ENCODE measurements around the gene HES1. TPM values are rescaled to one million over a fixed set of nuclear protein-coding genes. Genes with fewer than 3 reads are reported as not detected.

HES1 gene
- total and polyA plus RNA-seq, 2 experiments from 2014 or later = 42.7 to 60.8 TPM

DNA sequence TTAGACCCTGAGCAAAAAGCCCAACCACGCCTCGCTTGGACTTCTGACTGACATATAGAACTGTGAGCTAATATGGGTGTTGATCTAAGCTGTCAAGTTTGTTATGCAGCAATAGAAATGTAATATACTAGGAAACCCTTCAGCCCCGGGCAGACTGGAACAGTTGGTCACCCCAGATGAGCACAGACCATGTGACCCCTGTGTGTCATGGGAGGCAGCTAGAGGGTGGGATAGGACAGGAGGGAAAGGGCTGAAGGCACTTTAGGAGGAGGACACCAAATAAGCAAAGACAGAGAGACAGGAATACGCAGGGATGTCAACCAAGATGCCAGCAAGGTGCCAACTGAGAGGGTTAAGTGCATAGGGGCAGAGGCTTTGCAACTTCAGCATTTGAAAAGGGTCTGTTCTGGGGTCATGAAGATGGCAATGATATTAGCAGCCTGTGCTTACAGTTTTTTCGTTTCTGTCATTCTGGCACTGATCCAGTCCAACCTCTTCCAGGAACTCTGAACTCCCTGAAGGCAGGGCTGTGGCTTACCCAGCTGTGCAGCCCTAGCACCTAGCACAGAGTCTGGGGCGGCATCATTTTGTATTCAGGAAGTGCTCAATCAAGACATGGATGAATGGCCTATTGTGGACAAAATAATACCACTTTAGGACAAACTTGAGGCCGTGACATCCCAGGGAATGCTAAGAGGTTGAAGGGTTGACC lies 51.4 kb downstream of the HES1 start:
- H3K27me3 Mint-ChIP-seq (ENCODE audit: insufficient read depth, low read depth, poor library complexity) = no peaks in the 10 kb centered on the region
- Histone ChIP-seq H3K4me3 (no peak overlapping the region), H3K4me2 (no peak overlapping the region), H2AFZ (no peak overlapping the region), H4K20me1 (replicated peaks; ENCODE audit: insufficient read depth) (no peaks in the 10 kb centered on the region), H3K27ac (ENCODE audit: low read depth) (no peak overlapping the region), H3K79me2 (replicated peaks; ENCODE audit: insufficient read depth) (no peaks in the 10 kb centered on the region), H3K4me1 (ENCODE audit: insufficient read depth) (peaks cover 8% of the 10 kb centered on the region; the same call in 1 of the 2 replicates), H3K27me3 (ENCODE audit: insufficient read depth) (no peaks in the 10 kb centered on the region), H3K36me3 (ENCODE audit: insufficient read depth) (no peaks in the 10 kb centered on the region), H3K9me2 (ENCODE audit: insufficient read depth) (no peaks in the 10 kb centered on the region), H3F3A (replicated peaks; ENCODE audit: low read depth) (no peaks in the 10 kb centered on the region)
- TF ChIP-seq CREB1 (CRISPR knock-in tag; IDR thresholded peaks at IDR 0.05; ENCODE audit: low read depth) (no peak), ZNF331 (CRISPR knock-in tag; IDR thresholded peaks at IDR 0.05; ENCODE audit: low read depth) (no peak), POLR2AphosphoS5 (IDR thresholded peaks at IDR 0.05; ENCODE audit: low read depth) (no peak), EZH2phosphoT487 (IDR thresholded peaks at IDR 0.05; ENCODE audit: unreplicated experiment) (no peak), NANOG (IDR thresholded peaks at IDR 0.05; ENCODE audit: borderline replicate concordance) (no peak), ZNF114 (CRISPR knock-in tag; IDR thresholded peaks at IDR 0.05) (no peak), EZH2 (IDR thresholded peaks at IDR 0.05; ENCODE audit: low read depth, unreplicated experiment) (no peak), STAT1 (IDR thresholded peaks at IDR 0.05; ENCODE audit: unreplicated experiment) (no peak), JUNB (IDR thresholded peaks at IDR 0.05; ENCODE audit: unreplicated experiment) (no peak)
- TF ChIP-seq, protein P1, sequence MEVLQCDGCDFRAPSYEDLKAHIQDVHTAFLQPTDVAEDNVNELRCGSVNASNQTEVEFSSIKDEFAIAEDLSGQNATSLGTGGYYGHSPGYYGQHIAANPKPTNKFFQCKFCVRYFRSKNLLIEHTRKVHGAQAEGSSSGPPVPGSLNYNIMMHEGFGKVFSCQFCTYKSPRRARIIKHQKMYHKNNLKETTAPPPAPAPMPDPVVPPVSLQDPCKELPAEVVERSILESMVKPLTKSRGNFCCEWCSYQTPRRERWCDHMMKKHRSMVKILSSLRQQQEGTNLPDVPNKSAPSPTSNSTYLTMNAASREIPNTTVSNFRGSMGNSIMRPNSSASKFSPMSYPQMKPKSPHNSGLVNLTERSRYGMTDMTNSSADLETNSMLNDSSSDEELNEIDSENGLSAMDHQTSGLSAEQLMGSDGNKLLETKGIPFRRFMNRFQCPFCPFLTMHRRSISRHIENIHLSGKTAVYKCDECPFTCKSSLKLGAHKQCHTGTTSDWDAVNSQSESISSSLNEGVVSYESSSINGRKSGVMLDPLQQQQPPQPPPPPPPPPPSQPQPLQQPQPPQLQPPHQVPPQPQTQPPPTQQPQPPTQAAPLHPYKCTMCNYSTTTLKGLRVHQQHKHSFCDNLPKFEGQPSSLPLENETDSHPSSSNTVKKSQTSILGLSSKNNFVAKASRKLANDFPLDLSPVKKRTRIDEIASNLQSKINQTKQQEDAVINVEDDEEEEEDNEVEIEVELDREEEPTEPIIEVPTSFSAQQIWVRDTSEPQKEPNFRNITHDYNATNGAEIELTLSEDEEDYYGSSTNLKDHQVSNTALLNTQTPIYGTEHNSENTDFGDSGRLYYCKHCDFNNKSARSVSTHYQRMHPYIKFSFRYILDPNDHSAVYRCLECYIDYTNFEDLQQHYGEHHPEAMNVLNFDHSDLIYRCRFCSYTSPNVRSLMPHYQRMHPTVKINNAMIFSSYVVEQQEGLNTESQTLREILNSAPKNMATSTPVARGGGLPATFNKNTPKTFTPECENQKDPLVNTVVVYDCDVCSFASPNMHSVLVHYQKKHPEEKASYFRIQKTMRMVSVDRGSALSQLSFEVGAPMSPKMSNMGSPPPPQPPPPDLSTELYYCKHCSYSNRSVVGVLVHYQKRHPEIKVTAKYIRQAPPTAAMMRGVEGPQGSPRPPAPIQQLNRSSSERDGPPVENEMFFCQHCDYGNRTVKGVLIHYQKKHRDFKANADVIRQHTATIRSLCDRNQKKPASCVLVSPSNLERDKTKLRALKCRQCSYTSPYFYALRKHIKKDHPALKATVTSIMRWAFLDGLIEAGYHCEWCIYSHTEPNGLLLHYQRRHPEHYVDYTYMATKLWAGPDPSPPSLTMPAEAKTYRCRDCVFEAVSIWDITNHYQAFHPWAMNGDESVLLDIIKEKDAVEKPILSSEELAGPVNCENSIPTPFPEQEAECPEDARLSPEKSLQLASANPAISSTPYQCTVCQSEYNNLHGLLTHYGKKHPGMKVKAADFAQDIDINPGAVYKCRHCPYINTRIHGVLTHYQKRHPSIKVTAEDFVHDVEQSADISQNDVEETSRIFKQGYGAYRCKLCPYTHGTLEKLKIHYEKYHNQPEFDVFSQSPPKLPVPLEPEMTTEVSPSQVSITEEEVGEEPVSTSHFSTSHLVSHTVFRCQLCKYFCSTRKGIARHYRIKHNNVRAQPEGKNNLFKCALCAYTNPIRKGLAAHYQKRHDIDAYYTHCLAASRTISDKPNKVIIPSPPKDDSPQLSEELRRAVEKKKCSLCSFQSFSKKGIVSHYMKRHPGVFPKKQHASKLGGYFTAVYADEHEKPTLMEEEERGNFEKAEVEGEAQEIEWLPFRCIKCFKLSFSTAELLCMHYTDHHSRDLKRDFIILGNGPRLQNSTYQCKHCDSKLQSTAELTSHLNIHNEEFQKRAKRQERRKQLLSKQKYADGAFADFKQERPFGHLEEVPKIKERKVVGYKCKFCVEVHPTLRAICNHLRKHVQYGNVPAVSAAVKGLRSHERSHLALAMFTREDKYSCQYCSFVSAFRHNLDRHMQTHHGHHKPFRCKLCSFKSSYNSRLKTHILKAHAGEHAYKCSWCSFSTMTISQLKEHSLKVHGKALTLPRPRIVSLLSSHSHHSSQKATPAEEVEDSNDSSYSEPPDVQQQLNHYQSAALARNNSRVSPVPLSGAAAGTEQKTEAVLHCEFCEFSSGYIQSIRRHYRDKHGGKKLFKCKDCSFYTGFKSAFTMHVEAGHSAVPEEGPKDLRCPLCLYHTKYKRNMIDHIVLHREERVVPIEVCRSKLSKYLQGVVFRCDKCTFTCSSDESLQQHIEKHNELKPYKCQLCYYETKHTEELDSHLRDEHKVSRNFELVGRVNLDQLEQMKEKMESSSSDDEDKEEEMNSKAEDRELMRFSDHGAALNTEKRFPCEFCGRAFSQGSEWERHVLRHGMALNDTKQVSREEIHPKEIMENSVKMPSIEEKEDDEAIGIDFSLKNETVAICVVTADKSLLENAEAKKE (CRISPR knock-in tag; IDR thresholded peaks at IDR 0.05) = no peak
- TF ChIP-seq, protein P2, sequence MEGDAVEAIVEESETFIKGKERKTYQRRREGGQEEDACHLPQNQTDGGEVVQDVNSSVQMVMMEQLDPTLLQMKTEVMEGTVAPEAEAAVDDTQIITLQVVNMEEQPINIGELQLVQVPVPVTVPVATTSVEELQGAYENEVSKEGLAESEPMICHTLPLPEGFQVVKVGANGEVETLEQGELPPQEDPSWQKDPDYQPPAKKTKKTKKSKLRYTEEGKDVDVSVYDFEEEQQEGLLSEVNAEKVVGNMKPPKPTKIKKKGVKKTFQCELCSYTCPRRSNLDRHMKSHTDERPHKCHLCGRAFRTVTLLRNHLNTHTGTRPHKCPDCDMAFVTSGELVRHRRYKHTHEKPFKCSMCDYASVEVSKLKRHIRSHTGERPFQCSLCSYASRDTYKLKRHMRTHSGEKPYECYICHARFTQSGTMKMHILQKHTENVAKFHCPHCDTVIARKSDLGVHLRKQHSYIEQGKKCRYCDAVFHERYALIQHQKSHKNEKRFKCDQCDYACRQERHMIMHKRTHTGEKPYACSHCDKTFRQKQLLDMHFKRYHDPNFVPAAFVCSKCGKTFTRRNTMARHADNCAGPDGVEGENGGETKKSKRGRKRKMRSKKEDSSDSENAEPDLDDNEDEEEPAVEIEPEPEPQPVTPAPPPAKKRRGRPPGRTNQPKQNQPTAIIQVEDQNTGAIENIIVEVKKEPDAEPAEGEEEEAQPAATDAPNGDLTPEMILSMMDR (conservative IDR thresholded peaks at IDR 0.05; ENCODE audit: low read depth in 2 of 2) = no peak
- TF ChIP-seq, protein P3, sequence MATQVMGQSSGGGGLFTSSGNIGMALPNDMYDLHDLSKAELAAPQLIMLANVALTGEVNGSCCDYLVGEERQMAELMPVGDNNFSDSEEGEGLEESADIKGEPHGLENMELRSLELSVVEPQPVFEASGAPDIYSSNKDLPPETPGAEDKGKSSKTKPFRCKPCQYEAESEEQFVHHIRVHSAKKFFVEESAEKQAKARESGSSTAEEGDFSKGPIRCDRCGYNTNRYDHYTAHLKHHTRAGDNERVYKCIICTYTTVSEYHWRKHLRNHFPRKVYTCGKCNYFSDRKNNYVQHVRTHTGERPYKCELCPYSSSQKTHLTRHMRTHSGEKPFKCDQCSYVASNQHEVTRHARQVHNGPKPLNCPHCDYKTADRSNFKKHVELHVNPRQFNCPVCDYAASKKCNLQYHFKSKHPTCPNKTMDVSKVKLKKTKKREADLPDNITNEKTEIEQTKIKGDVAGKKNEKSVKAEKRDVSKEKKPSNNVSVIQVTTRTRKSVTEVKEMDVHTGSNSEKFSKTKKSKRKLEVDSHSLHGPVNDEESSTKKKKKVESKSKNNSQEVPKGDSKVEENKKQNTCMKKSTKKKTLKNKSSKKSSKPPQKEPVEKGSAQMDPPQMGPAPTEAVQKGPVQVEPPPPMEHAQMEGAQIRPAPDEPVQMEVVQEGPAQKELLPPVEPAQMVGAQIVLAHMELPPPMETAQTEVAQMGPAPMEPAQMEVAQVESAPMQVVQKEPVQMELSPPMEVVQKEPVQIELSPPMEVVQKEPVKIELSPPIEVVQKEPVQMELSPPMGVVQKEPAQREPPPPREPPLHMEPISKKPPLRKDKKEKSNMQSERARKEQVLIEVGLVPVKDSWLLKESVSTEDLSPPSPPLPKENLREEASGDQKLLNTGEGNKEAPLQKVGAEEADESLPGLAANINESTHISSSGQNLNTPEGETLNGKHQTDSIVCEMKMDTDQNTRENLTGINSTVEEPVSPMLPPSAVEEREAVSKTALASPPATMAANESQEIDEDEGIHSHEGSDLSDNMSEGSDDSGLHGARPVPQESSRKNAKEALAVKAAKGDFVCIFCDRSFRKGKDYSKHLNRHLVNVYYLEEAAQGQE (IDR thresholded peaks at IDR 0.05; ENCODE audit: unreplicated experiment) = no peak
- TF ChIP-seq, protein P4, sequence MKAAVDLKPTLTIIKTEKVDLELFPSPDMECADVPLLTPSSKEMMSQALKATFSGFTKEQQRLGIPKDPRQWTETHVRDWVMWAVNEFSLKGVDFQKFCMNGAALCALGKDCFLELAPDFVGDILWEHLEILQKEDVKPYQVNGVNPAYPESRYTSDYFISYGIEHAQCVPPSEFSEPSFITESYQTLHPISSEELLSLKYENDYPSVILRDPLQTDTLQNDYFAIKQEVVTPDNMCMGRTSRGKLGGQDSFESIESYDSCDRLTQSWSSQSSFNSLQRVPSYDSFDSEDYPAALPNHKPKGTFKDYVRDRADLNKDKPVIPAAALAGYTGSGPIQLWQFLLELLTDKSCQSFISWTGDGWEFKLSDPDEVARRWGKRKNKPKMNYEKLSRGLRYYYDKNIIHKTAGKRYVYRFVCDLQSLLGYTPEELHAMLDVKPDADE (IDR thresholded peaks at IDR 0.05) = no peak
- DNase-seq (ENCODE audit: low spot score) (no peak), ATAC-seq (no peak)
- H3K36me3 Mint-ChIP-seq (ENCODE audit: low read depth) = no peaks in the 10 kb centered on the region
- no peak overlapping the region for H3K27ac Mint-ChIP-seq
- H3K4me3 Mint-ChIP-seq = no peak overlapping the region
- H3K9me3 Mint-ChIP-seq = no peaks in the 10 kb centered on the region
- H3K4me1 Mint-ChIP-seq = peaks cover 8% of the 10 kb centered on the region
